T-helper 2 cell treated with Interferon-gamma antibody and Interleukin-4, amounts not matched to agents 5 μg/mL and 100 μg/mL, for 36 hours (primary cell): ENCODE data around the gene TUBA8.
"Not testable (repeated sequence)": the region's sequence is repeated elsewhere in the genome, so short reads cannot be mapped to it uniquely, and the experiment has no call there.

ENCODE experiments used
- DNase-seq: peaks from one replicate; pipeline ENCODE4 v3.0.0; 2021; ENCODE audit warnings: low spot score
- H3K27ac Mint-ChIP-seq: one replicate; pipeline ENCODE4 v1.8.0; 2021; ENCODE audit warnings: mild to moderate bottlenecking, mixed read lengths
- H3K27me3 Mint-ChIP-seq: one replicate; pipeline ENCODE4 v1.8.0; 2021; ENCODE audit warnings: low read depth, mixed read lengths
- H3K36me3 Mint-ChIP-seq: one replicate; pipeline ENCODE4 v1.8.0; 2021; ENCODE audit warnings: low read depth, mixed read lengths
- H3K4me1 Mint-ChIP-seq: one replicate; pipeline ENCODE4 v1.8.0; 2021; ENCODE audit warnings: low read depth, mixed read lengths
- H3K4me3 Mint-ChIP-seq: one replicate; pipeline ENCODE4 v1.8.0; 2022; ENCODE audit warnings: mild to moderate bottlenecking, moderate library complexity, mixed read lengths
- H3K9me3 Mint-ChIP-seq: one replicate; pipeline ENCODE4 v1.8.0; 2021; ENCODE audit warnings: mixed read lengths

Gene TUBA8

GRCh38 chr22:18172776-18173175 is 62.2 kb downstream of the TUBA8 start:
- not testable (repeated sequence) for H3K4me1 Mint-ChIP-seq, H3K27me3 Mint-ChIP-seq, DNase-seq

GRCh38 chr22:18173441-18173840 is 62.8 kb downstream of the TUBA8 start:
- H3K9me3 Mint-ChIP-seq, H3K4me1 Mint-ChIP-seq, DNase-seq, H3K4me3 Mint-ChIP-seq, H3K27ac Mint-ChIP-seq, H3K27me3 Mint-ChIP-seq: not testable (repeated sequence)
- H3K36me3 Mint-ChIP-seq: peaks cover 17% of the 10 kb centered on the region

More at GRCh38 chr22:18172776-18173175, 62.2 kb downstream of the TUBA8 start:
- H3K27ac Mint-ChIP-seq, H3K4me3 Mint-ChIP-seq, H3K9me3 Mint-ChIP-seq: not testable (repeated sequence)
- H3K36me3 Mint-ChIP-seq: peaks cover 21% of the 10 kb centered on the region
